Measurements from ENCODE around the gene AACS. TPM values are rescaled to one million over a fixed set of nuclear protein-coding genes. Genes with fewer than 3 reads are reported as not detected.
A peak's percentile ranks its signal among the peaks of the same experiment; 100 is the strongest.

Gene AACS
- total RNA-seq, 1 experiment from 2014 or later: 54.0 TPM

- TF ChIP-seq NFYB (CRISPR knock-in tag; conservative IDR thresholded peaks at IDR 0.05; ENCODE audit: low read depth) (no peak), MXD4 (CRISPR knock-in tag; IDR thresholded peaks at IDR 0.05; ENCODE audit: borderline replicate concordance) (no peak)
- TF ChIP-seq, protein P1, sequence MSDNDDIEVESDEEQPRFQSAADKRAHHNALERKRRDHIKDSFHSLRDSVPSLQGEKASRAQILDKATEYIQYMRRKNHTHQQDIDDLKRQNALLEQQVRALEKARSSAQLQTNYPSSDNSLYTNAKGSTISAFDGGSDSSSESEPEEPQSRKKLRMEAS (CRISPR knock-in tag; IDR thresholded peaks at IDR 0.05): no peak
Observed at GRCh38 chr12:125121106-125121505, 55.9 kb downstream of the AACS start (continued).

DNA sequence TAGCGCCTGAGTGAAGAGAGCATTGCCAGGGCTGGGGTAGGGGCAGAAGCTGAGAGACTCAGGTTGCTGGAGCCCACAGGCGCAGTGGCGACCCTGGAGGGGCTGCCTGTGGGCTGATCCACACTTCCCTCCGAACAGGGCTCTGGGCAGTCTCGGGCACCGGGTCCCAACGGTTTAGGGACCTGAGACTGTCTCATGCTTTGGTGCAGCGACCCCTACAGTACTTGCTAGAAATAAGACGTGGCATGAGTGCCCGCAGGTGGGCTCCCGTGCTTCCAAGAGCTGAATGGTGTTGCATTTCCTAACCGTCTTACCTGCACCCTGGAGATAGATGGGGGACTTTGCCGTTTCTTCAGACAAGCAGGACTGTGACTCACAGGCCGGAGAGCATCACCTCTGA, 57.4 kb downstream of the AACS start:
- no peaks in the 10 kb centered on the region for H3K27me3 Mint-ChIP-seq (ENCODE audit: low read depth)
- ATAC-seq (peak; percentile 87), DNase-seq (ENCODE audit: low spot score) (peak; percentile 65)
- peaks cover 4% of the 10 kb centered on the region; the same call in 1 of the 2 replicates for H3K4me1 Mint-ChIP-seq
- TF ChIP-seq, protein P2, sequence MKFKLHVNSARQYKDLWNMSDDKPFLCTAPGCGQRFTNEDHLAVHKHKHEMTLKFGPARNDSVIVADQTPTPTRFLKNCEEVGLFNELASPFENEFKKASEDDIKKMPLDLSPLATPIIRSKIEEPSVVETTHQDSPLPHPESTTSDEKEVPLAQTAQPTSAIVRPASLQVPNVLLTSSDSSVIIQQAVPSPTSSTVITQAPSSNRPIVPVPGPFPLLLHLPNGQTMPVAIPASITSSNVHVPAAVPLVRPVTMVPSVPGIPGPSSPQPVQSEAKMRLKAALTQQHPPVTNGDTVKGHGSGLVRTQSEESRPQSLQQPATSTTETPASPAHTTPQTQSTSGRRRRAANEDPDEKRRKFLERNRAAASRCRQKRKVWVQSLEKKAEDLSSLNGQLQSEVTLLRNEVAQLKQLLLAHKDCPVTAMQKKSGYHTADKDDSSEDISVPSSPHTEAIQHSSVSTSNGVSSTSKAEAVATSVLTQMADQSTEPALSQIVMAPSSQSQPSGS (CRISPR knock-in tag; IDR thresholded peaks at IDR 0.05; ENCODE audit: borderline replicate concordance, low read depth): no peak
- no peak for TF ChIP-seq USF1 (CRISPR knock-in tag; IDR thresholded peaks at IDR 0.05)
- TF ChIP-seq IRF2 (CRISPR knock-in tag; IDR thresholded peaks at IDR 0.05; ENCODE audit: borderline replicate concordance, low read depth): no peak
- no peak for TF ChIP-seq SMAD3 (CRISPR knock-in tag; IDR thresholded peaks at IDR 0.05; ENCODE audit: borderline replicate concordance)
- no peak for TF ChIP-seq RORB (CRISPR knock-in tag; IDR thresholded peaks at IDR 0.05)
- no peak for TF ChIP-seq NR2C2 (CRISPR knock-in tag; IDR thresholded peaks at IDR 0.05)
- TF ChIP-seq, protein P3, sequence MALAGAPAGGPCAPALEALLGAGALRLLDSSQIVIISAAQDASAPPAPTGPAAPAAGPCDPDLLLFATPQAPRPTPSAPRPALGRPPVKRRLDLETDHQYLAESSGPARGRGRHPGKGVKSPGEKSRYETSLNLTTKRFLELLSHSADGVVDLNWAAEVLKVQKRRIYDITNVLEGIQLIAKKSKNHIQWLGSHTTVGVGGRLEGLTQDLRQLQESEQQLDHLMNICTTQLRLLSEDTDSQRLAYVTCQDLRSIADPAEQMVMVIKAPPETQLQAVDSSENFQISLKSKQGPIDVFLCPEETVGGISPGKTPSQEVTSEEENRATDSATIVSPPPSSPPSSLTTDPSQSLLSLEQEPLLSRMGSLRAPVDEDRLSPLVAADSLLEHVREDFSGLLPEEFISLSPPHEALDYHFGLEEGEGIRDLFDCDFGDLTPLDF (CRISPR knock-in tag; IDR thresholded peaks at IDR 0.05): no peak
- no peak for TF ChIP-seq ZNF138 (CRISPR knock-in tag; conservative IDR thresholded peaks at IDR 0.05)
- no peak for TF ChIP-seq EMX1 (CRISPR knock-in tag; IDR thresholded peaks at IDR 0.05)
- TF ChIP-seq ATF1 (CRISPR knock-in tag; IDR thresholded peaks at IDR 0.05): no peak
- TF ChIP-seq, protein P4, sequence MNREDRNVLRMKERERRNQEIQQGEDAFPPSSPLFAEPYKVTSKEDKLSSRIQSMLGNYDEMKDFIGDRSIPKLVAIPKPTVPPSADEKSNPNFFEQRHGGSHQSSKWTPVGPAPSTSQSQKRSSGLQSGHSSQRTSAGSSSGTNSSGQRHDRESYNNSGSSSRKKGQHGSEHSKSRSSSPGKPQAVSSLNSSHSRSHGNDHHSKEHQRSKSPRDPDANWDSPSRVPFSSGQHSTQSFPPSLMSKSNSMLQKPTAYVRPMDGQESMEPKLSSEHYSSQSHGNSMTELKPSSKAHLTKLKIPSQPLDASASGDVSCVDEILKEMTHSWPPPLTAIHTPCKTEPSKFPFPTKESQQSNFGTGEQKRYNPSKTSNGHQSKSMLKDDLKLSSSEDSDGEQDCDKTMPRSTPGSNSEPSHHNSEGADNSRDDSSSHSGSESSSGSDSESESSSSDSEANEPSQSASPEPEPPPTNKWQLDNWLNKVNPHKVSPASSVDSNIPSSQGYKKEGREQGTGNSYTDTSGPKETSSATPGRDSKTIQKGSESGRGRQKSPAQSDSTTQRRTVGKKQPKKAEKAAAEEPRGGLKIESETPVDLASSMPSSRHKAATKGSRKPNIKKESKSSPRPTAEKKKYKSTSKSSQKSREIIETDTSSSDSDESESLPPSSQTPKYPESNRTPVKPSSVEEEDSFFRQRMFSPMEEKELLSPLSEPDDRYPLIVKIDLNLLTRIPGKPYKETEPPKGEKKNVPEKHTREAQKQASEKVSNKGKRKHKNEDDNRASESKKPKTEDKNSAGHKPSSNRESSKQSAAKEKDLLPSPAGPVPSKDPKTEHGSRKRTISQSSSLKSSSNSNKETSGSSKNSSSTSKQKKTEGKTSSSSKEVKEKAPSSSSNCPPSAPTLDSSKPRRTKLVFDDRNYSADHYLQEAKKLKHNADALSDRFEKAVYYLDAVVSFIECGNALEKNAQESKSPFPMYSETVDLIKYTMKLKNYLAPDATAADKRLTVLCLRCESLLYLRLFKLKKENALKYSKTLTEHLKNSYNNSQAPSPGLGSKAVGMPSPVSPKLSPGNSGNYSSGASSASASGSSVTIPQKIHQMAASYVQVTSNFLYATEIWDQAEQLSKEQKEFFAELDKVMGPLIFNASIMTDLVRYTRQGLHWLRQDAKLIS (CRISPR knock-in tag; IDR thresholded peaks at IDR 0.05; ENCODE audit: borderline replicate concordance): no peak
- TF ChIP-seq TCF7 (CRISPR knock-in tag; IDR thresholded peaks at IDR 0.05; ENCODE audit: low read depth): no peak
- TF ChIP-seq, protein P5, sequence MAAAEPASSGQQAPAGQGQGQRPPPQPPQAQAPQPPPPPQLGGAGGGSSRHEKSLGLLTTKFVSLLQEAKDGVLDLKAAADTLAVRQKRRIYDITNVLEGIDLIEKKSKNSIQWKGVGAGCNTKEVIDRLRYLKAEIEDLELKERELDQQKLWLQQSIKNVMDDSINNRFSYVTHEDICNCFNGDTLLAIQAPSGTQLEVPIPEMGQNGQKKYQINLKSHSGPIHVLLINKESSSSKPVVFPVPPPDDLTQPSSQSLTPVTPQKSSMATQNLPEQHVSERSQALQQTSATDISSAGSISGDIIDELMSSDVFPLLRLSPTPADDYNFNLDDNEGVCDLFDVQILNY (CRISPR knock-in tag; IDR thresholded peaks at IDR 0.05): no peak
- no peak overlapping the region for H3K4me3 Mint-ChIP-seq
- H3K36me3 Mint-ChIP-seq: peaks cover 41% of the 10 kb centered on the region
- H3K9me3 Mint-ChIP-seq: no peaks in the 10 kb centered on the region
- POLR2A ChIA-PET: no interaction called here
- H3K27ac Mint-ChIP-seq: no peak overlapping the region
- CTCF ChIA-PET: interaction anchor here (0.6 to 1.4 kb wide), 9 partner anchors 10 to 182 kb away, joined by 3 to 9 read pairs (median 4); no protein-coding TSS in a partner anchor

Data from WTC11 (cell line).